RPMI8226 (cell line): ENCODE data around the gene LOXL3.

Experiments used
- DNase-seq: peaks from one replicate; pipeline ENCODE4 v3.0.0-alpha.2; 2015

The LOXL3 gene

DNA sequence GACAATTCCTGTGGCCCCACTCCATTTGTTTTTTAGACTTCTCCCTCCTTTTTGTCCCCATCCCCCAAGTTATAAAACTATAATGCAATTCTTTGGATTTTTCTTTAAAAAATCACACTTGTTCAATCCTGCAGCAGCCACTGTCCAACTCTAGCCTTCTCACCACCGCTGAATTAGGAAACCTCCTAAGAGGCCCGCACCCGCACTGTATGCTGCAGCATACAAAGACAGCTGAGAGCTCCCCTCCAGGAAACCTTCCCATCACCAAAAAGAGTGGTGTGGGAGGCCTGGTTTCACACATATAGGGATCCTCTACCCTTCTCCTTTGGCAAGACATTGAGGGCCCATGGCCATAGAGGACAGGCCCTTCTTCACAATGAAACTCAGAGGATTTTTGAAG lies 49.2 kb downstream of the LOXL3 start:
- no peak for DNase-seq

DNA sequence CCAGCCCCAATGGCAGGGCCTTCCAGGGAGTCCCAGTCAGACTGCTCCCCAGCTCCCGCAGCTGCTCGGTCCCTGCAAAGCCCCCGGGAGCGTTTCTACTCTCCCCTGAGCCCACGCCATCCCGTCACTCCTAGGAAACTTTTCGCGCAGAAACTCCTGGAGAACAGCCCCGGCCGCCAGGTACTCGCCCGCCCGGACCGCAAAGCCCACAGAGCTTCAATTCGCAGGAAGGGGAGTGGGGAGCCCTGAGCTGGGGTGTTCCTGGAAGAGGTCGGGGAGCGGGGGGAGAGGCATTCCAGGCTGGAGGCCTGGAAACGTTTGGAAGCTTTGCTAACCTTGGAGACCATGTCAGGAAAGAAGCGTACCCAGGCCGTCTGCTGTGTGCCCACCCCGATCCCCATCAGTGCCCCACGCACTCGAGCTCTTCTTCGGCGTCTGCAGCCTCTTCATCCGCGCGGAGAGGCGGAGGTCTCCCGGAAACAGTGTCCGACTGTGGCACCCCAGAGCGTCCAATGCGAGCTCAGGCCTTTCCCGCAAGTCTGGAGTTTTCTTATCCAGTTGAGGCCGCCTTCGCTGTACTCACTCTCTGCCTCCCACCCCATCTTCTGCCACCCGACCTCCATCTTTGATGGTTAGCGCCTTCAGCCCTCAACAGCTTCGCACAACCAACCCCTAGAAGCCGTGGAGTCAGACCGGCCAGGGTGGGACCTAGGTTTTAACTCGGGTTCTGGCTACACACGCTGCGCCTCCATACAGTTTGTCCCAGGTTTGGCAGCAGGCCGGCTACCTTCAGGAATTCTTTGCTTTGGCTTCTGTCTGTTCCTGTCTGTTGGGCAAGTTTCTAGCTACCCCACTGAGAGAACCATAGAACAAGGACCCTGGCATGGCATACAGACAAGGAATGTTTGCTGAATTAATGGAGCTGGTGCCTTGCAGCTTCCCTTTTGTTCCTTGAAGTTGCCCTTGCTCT lies 50.0 kb downstream of the LOXL3 start:
- no peak for DNase-seq

DNA sequence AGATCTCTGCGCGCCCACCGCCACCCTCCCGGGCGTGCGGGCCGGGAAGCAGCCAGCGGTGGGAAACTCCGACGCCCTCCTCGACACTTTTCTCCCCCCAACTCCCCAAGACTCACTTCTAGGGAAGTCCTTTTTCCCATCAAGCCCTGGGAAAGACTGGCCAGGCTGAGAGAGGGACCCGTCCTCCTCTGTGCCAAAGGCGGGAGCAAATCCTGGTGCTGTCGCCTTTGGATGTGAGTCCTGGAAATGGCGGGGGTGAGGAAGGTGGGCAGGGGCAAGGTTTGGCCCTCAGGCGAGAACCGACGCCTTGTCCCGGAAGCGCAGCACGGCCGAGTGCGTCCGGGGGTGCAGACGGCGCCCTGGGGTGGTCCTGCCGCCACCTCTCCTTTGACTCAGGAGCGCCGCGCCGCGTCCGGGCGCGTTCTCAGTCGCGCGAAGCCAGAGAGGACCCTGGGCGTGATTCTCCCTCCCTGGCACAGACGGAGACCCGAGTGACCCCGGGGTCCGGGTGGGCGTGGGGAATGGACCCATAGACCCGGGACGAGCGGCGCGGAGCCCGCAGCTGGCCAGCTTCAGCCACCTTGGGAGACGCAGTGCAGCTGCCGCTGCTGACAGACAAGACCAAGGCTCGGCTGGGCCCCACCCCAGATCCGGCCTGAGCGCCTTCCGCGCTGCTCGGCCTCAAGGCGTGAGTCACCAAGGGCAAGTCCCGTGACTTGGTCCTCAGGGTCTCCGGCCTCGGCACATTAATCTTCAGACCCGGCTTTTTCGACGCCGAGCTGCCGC lies 50.8 kb downstream of the LOXL3 start:
- peak; percentile 57 for DNase-seq

DNA sequence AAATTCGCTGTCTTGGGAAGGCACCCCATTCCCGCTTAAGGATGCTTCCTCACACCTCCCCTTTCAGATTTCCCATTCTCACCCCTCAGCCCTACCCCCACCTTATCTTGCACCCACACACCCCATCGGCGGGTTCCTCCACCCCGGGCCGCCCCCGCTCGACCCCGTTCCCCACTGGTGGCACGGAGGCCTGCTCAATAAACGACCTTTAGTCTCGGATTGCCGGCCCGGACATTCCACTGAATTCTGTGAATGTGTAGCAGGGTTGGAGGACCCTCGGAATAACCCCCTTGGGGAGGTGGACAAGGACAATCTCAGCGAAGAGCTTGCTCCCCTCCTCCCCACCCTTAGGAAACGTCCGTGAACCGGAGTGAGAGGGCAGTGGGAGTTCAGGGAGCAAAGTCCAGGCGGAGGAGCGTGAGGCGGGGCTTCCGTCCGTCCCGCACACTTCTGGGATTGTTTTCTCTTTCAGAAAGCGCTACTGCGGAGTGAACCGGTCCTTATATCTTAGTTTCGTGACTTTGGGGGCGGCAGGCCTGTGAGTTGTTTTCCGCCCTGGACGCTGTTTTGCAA lies 51.5 kb downstream of the LOXL3 start:
- no peak for DNase-seq

DNA sequence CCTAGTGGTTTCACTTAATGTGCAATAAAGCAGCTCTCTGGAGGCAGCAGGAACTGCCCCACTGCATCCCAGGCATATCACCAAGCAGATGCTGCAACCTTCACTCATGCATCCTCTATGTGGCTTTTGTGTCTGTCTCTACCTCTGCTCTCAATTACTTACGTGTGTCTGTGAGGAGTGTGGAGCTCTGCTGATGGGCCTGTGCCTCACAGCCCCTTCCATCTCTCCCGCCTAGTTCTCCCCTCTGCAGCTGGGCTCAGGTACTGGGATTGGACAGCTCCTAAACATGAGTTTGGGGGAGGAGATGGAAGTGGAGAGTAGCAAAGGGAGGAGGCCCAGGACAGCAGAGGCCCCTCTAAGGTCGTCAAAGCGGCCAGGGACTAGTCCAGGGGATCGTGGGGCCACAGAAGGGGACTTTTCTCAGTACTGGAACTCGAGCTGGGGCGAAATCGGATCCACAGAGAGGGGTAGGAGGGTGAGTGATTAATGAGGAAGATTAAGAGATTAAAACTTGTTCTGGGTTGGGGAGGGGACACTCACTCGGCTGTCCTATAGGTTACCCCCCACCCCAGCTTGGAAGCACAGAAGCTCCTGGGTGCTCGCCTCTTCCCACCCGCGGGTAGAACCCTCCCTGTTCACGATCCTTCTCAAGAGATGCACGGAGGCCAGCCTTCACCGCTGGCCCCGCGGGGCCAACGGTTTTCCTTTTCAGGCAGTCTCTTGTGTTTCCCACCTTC lies 52.2 kb downstream of the LOXL3 start:
- no peak for DNase-seq

DNA sequence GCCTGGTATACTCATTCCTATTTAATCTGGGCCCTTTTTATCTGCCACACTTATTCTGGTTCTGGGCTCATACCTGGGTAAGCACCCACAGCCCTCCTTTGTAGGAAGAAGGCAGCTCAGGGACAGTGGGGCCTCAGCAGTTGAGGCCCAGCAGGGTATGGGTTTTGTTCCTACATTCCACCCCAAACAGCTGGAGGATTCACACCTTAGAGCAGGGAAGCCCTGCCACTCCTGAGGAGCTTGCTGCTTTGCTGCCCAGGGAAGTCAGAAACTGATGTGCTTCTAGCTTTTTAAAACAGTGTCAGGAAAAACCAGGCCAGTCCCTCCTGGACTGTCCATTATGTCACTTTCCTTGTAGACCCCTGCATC lies 53.2 kb downstream of the LOXL3 start:
- DNase-seq: no peak

DNA sequence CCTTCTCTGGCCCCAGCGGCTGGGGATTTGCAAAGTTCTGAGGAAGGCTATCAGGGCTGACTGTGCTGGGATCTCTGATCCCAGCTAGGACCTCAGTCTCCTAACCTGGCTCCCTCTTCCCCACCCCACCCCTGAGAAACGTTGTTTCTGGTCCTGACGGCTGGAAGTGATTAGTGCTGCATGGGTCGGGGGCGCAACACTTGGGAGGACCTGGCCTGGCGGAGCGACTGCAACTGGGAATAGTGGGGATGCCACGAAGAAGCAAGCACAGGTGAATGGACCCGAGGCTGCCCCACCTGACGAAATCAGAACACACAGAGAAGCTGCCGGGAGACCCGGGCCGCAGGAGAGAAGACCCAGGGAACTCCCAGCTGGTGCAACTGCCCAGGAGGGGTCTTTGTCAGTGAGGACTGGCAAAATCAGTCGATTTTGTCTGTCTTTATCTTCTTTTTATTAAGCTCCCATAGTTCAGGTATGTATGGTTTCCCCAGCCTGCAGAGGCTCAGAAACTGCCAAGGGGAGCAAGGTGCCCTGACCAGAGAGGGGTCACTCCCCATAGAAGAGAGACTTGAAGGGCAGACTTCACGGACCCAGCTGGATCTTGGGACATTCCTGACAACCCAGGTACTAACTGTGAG lies 53.7 kb downstream of the LOXL3 start:
- DNase-seq: no peak

DNA sequence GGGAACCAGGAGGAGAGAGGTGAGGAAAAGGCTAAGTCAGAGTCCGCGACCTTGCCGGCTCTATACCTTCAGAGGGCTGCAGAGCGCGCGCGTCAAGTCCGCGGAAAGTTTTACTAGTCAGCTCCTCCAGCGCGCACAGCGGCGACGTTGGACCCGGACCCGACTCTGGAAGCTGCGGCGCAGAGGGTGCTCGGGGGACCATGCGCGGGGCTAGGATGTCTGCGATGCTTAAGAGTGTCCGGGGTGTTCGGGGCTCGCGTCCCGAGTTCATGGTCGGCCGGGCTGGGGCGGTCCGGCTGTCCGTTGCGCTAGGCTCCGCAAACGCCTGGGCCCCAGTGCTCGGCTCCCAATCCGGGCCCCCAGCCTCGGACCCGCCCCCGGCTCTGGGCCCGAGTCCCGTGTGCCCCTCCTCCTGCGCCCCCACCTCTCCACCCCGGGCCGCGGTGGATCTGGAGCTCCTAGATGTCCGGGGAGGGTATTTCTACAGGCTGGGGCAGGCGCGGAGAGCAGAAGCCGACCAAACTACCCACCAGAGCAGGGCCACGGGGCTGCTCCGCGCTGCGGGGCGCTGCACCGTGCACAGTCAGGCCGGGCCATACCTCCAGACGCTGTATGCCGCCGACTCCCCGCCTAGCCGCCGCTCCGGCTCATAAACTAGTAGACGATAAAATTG lies 54.3 kb downstream of the LOXL3 start, which contains the start of gene LBX2:
LBX2 (minus strand) TSS at position 337 of the 673 bp plus-strand sequence; CDS start at position 271, 66 bp downstream.
- no peak for DNase-seq

DNA sequence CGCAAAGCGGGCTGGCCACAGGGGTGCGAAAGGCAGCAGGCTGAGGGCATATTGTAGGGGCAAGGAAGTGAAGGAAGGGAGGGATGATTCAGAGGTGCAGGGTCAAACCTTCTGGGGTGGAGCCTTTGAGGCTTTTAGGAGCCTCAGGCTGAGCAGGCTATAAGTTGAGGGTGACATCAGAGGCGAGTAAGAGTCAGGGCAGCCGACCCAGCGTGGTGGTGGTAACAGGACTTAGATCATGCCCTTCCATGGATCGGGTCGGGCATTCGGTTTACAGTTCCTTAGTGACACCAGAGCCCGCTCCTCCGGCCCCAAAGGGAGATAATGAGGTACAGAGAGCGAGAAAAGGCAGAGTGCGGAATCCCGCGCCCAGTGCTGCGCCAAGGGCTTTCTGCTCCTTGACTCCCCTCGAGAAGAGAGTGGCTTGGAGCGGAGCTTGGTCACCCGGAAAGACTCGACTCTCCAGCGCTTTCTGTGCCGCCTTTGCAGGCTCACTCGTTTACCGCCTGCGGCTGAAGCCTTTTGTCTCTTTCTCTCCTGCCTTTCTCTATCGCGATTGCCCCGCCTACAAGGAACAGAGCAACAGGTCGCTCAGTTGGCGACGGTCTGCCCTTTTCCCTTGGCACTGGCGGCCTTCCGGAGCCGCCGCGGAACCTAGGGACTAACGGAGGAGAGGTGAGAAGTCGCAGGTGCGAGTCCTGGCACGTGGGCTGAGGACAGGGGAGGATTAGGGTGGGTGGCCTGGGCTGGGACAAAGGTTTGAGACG lies 55.1 kb downstream of the LOXL3 start:
- no peak for DNase-seq

DNA sequence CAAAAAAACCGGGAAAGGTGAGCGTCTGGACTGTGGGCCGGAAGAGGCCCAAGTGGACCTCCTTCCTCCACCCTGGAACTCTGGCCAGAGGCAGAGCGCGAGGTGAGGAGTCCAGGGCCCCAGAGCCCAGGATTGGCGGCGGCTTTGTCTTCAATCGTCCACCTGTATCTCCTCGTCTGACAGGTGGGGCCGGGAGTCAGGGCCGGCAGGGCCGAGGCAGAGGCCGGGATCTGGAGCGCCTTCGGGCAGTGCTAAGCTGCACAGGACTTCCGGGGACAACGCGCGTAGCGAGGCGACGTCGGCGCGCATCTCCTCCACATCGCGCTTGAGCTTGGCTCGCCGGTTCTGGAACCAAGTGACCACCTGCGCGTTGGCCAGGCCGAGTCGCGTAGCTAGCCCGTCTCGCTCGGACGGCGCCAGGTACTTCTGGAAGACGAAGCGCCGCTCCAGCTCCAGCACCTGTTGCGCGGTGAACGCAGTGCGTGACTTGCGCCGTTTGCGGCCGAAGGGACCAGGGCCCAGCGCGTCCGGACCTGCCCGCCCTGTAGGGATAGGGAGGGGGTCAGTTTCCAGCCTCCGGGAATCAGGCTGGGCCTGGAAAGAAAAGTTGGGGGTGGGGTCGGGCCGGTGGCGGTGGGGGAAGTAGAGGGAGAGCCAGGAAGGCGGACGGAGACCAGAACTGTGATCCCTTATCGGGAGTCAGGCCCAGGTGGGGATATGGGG lies 55.8 kb downstream of the LOXL3 start:
- DNase-seq: peak; percentile 32

DNA sequence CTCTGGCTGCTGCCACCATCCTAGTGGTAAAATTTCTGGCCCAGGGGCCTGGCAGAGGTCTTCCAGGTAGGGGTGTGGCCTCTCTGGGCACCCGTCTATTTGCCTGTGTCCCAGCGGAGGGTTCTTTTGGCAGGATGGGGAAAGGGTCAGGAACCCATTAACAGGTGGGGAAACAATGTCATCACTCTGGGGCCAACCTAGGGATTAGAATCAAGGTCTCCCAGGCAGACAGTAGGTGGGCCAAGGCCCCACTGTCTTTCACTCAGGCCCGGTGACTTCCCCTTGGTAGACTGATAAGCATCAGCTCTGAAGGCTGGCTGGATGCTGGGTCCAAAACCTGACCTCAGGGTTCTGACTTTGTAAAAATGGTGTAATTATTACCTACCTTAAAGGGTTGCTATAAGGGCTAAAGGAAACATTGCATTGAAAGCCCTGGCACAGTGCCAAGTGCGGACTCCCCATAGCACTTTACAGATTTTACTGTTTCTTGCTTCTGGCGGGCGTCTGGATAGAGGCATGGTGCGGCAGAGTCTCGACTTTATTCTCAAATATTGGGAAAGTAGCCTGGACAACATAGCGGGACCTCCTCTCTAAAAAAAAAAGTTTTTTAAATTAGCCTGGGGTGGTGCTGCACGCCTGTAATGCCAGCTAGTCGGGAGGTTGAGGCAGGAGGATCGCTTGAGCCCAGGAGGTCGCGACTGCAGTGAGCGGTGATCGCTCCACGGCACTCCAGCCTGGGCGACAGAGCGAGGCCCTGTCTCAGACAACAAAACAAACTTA lies 56.6 kb downstream of the LOXL3 start:
- no peak for DNase-seq

DNA sequence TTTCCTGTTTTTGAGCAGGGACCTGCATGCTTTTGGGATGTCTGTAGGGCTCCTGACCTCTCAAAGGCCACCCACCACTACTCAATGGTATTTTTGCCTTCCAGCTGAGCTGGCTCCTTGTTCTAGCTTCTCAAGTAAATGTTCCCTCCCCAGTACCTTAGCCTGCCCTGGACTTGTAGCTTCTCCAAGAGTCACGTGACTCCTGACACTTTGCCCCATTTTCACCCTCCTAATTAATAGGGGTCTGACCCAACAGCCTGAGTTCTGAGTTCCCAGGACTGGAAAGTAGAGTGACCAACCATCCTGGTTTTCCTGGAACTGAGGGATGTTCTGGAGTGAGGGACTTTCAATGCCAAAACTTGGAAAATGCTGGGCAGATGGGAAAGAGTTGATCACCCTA lies 58.3 kb downstream of the LOXL3 start:
- no peak for DNase-seq

DNA sequence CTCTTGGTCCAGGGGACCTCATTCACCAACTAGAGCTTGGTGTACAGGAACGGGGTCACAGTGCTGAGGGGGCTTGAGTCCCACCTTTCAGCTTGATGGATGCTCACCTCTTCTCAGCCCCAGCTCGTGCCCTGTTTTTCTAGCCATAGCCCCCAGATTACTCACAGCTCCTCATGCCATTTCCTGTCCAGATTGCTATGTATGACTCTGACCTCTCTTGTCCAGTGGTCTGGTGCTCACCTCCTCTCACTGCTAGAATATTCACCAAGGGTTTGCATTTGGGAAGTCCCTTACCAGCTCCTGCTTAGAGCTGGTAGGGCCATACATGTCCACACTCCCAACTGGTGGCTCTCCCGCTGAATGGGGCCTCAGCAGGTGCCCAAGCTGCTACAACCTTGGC lies 60.2 kb downstream of the LOXL3 start:
- DNase-seq: no peak

DNA sequence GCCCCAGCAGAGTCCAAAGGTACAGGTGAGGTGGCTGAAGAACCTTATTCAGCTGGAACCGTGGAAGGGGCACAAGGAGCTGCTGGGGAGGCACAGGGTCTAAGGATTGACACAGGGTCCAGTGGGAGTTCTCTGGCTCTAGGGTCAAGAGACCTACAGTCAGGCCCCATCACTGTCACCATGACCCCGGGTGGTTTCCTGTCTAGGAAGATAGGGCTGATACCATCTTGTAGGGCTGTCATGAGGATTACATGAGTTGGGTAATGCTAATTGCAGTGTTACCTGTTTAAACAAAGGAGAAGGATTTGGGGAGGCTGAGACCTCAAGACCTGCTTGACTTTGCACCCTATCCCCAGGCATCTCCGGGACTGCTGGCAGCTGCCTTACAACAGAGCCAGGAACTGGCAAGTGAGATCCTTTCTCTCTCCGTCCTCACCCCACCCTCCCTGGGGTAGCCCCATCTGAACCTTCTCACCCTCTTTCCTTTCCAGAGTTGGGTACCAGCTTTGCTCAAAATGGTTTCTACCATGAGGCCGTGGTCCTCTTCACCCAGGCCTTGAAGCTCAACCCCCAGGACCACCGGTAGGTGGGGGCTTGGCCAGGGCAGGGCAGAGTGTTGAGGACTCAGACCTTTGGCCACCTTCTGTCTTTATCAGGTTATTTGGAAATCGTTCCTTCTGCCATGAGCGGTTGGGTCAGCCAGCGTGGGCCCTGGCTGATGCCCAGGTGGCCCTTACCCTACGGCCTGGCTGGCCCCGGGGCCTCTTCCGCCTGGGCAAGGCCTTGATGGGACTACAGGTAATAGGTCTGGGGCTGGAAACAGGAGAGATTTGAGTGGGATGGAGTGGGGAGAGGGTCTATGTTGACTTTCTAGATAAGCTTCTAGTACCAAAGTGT lies 61.8 kb downstream of the LOXL3 start:
- no peak for DNase-seq

DNA sequence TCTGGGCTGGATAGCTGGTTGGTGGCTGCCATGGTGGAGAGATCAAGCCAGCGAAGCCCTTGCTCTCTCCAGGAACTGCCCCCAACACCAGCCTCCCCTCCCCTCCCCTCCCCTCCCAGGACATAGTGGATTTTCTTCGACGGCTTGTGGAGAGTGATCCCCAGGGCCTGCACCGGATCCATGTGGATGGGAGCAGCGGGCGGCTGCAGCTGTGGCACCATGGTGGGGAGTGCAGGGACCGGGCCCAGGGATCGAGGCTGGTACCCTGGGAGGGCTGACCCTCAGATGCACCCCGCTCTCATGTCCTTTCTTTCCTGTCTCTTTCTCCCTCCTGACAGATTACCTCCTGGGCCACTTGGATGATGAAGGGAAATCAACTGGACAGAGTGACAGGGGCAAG lies 63.8 kb downstream of the LOXL3 start:
- no peak for DNase-seq

DNA sequence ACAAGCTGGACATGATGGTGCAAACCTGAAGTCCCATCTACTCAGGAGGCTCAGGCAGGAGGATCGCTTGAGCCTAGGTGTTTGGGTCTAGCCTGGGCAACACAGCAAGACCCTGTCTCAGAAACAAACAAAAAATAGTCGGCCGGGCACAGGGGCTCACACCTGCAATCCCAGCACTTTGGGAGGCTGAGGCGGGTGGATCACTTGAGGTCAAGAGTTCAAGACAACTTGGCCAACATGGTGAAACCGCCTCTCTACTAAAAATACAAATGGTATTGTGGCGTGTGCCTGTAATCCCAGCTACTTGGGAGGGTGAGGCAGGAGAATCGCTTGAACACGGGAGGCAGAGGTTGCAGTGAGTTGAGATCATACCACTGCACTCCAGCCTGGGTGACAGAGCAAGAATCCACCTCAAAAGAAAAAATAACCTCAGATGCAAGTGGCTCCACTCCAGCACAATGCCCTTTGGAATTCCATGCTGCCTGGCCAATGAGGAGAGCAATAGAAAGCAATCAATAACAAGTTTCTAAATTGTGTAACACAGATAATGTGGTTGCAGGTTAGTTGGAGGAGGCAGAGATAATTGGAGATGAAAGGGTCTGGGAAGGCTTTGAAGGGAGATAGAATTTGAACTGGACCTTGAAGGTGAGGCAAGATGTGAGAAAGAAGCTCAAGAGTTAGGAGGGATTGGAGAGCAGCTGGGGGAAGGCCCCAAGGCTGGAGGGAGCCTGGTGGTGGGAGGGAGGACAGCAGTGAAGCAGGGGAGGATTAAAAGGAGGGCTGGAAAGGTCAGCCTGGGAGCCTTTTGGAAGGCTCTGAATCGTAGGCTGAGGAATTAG lies 64.9 kb downstream of the LOXL3 start:
- DNase-seq: no peak

DNA sequence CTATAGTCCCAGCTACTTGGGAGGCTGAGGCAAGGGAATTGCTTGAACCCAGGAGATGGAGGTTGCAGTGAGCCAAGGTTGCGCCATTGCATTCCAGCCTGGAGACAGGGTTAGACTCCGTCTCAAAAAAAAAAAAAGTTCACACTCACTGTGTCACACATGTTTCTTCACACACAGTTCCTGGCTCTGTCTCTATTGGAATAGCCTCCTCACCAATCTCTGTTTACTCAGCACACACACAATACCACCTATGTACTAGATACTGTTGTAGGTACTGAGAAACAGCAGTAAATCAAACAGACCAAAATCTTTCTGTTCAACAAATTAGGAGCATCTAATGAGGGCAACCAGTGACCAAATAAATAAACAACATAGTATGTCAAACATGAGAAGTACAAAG lies 67.6 kb downstream of the LOXL3 start:
- DNase-seq: no peak
